SJCRH30 (cell line): Measurements from ENCODE around the gene GPR87. TPM values are rescaled to one million over a fixed set of nuclear protein-coding genes. Genes with fewer than 3 reads are reported as not detected.

Experiments used
- DNase-seq, 2 experiments: peaks; one replicate each; pipeline ENCODE4 v3.0.0-alpha.2; 2015 to 2020
- H3K27ac ChIP-seq: fragments of 250-450 bp; sonication (Bioruptor Pico); 2 replicates; pipeline ENCODE4 v1.5.1; 2020; ENCODE audit warnings: mild to moderate bottlenecking, moderate library complexity
- H3K27me3 ChIP-seq: fragments of 250-450 bp; sonication (Bioruptor Pico); 2 replicates; pipeline ENCODE4 v1.5.1; 2020; ENCODE audit warnings: mild to moderate bottlenecking, moderate library complexity
- H3K36me3 ChIP-seq: fragments of 250-450 bp; sonication (Bioruptor Pico); 2 replicates; pipeline ENCODE4 v1.5.1; 2020; ENCODE audit warnings: mild to moderate bottlenecking, moderate library complexity
- H3K4me1 ChIP-seq: fragments of 250-450 bp; sonication (Bioruptor Pico); 2 replicates; pipeline ENCODE4 v1.5.1; 2020; ENCODE audit warnings: mild to moderate bottlenecking, moderate library complexity
- H3K4me3 ChIP-seq: fragments of 250-450 bp; sonication (Bioruptor Pico); 2 replicates; pipeline ENCODE4 v1.5.1; 2020; ENCODE audit warnings: mild to moderate bottlenecking, moderate library complexity
- H3K9me3 ChIP-seq: fragments of 250-450 bp; sonication (Bioruptor Pico); replicated peaks from 2 replicates; pipeline ENCODE4 v1.5.1; 2020; ENCODE audit warnings: mild to moderate bottlenecking, moderate library complexity
- total RNA-seq: library from RNA; depleted of rRNA; stranded (reverse); fragments of >200 nt; shearing (Covaris generic); gene quantifications from 2 replicates; pipeline ENCODE4 v1.2.3, GENCODE V29; 2014; rRNA removed

The GPR87 gene
- not detected in 2 replicates for total RNA-seq

- Histone ChIP-seq H3K4me3 (no peak within 1 kb of the TSS), H3K36me3 (no peaks in the 10 kb centered on the region), H3K9me3 (no peaks in the 10 kb centered on the region), H3K27me3 (peaks cover 9% of the 10 kb centered on the region; the same call in 1 of the 2 replicates), H3K27ac (no peak within 1 kb of the TSS), H3K4me1 (no peaks in the 10 kb centered on the region)
- DNase-seq, result no peak
These were observed at the start of gene GPR87 for GRCh38 chr3:151316267-151316991. Gene GPR87, minus strand, starts transcription at chr3:151316820. Its CDS starts 16,720 bp downstream, at chr3:151300100.

GRCh38 chr3:151362751-151363174 lies 46.1 kb upstream of the GPR87 start:
- H3K9me3 ChIP-seq, result no peaks in the 10 kb centered on the region
- H3K36me3 ChIP-seq, result no peaks in the 10 kb centered on the region
- no peak for DNase-seq
- H3K27me3 ChIP-seq, result no peaks in the 10 kb centered on the region
- H3K4me3 ChIP-seq, result no peak overlapping the region
- H3K27ac ChIP-seq, result no peak overlapping the region
- no peaks in the 10 kb centered on the region for H3K4me1 ChIP-seq

GRCh38 chr3:151357463-151357850 lies 40.8 kb upstream of the GPR87 start:
- Histone ChIP-seq H3K9me3 (no peaks in the 10 kb centered on the region), H3K27me3 (no peaks in the 10 kb centered on the region), H3K27ac (no peak overlapping the region), H3K4me1 (no peaks in the 10 kb centered on the region), H3K4me3 (no peak overlapping the region), H3K36me3 (no peaks in the 10 kb centered on the region)
- no peak for DNase-seq

- no peak overlapping the region for H3K27ac ChIP-seq
- DNase-seq, result peak in 1 of 2 experiments; percentile 1
- H3K4me3 ChIP-seq, result no peak overlapping the region
- H3K9me3 ChIP-seq, result no peaks in the 10 kb centered on the region
- H3K36me3 ChIP-seq, result no peaks in the 10 kb centered on the region
- H3K4me1 ChIP-seq, result no peaks in the 10 kb centered on the region
- H3K27me3 ChIP-seq, result no peaks in the 10 kb centered on the region
These were observed 40.3 kb upstream of the GPR87 start for GRCh38 chr3:151356794-151357462.

GRCh38 chr3:151351648-151352047 lies 35.0 kb upstream of the GPR87 start:
- Histone ChIP-seq H3K9me3 (no peaks in the 10 kb centered on the region), H3K27me3 (no peaks in the 10 kb centered on the region), H3K27ac (no peak overlapping the region), H3K4me1 (no peaks in the 10 kb centered on the region), H3K36me3 (no peaks in the 10 kb centered on the region), H3K4me3 (no peak overlapping the region)
- no peak for DNase-seq

DNA sequence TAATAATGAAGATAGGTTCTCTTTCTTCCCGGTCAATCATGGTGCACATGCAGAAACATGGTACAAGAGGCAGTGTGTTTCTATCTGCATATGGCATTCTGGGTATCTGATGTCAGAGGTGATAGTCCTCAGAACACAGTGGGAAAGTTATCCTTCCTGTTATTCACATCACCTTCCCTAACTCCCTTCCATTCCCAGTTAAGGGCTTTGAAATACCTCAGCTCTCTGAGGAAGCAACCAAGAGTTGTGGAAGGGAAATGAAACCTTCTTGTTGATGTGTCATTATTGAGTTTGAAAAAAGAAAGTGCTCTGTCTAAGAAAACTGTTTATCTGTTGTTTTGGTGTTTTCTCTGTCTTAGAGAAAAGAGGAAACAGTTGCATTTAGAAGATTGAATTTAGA lies 34.6 kb upstream of the GPR87 start:
- no peaks in the 10 kb centered on the region for H3K4me1 ChIP-seq
- no peaks in the 10 kb centered on the region for H3K9me3 ChIP-seq
- no peak overlapping the region for H3K4me3 ChIP-seq
- no peaks in the 10 kb centered on the region for H3K36me3 ChIP-seq
- no peaks in the 10 kb centered on the region for H3K27me3 ChIP-seq
- DNase-seq, result no peak
- no peak overlapping the region for H3K27ac ChIP-seq

DNA sequence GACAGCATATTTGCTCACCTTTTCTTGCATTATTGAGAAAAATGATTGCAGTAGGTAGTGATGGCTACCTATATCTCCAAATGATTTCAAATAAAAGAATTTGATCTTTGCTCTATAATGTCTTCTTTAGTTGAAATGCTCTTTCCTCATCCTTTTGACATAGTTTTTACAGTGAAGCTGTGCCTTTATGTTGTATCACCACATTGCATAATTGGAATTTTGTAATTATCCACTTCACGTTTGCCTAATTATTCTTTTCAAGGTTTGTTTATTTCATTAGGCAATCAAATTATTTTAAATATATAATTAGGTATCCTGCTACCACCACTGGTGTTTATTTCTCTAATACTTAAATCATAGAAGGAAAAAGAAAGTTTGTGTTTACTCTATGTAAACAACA lies 34.0 kb upstream of the GPR87 start:
- DNase-seq, result no peak
- Histone ChIP-seq H3K27me3 (no peaks in the 10 kb centered on the region), H3K4me3 (no peak overlapping the region)

GRCh38 chr3:151347432-151347831 lies 30.8 kb upstream of the GPR87 start:
- H3K9me3 ChIP-seq, result no peaks in the 10 kb centered on the region
- no peak overlapping the region for H3K27ac ChIP-seq
- no peak overlapping the region for H3K4me3 ChIP-seq
- no peaks in the 10 kb centered on the region for H3K27me3 ChIP-seq
- no peaks in the 10 kb centered on the region for H3K4me1 ChIP-seq
- no peaks in the 10 kb centered on the region for H3K36me3 ChIP-seq
- DNase-seq, result no peak

More for the DNA sequence above, 34.0 kb upstream of the GPR87 start:
- Histone ChIP-seq H3K9me3 (no peaks in the 10 kb centered on the region), H3K4me1 (no peaks in the 10 kb centered on the region), H3K36me3 (no peaks in the 10 kb centered on the region), H3K27ac (no peak overlapping the region)

- H3K9me3 ChIP-seq, result no peaks in the 10 kb centered on the region
- no peak overlapping the region for H3K27ac ChIP-seq
- no peaks in the 10 kb centered on the region for H3K36me3 ChIP-seq
- no peak overlapping the region for H3K4me3 ChIP-seq
- no peak for DNase-seq
- no peaks in the 10 kb centered on the region for H3K27me3 ChIP-seq
- H3K4me1 ChIP-seq, result no peaks in the 10 kb centered on the region
These were observed 29.7 kb upstream of the GPR87 start for GRCh38 chr3:151346292-151346691.

DNA sequence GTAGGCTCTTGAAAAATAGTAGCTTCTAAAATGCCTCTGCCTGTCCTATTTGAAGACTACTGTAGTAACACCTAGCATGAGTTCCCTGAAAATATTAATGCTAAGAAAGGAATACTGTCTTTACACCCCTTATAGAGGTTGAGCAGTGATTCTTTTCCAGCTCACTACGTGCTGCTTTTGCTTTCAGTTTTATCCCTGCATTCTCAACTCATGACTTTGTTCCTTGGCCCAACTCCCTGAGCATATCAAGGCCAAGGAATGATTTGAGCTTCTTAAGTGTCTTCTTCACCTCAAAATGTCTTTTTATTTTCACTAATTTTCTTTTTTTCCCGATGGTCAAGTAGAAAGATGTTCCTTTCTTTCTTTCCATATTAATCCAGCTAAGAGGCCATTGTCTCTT lies 29.2 kb upstream of the GPR87 start:
- Histone ChIP-seq H3K9me3 (no peaks in the 10 kb centered on the region), H3K27me3 (no peaks in the 10 kb centered on the region), H3K27ac (no peak overlapping the region), H3K36me3 (no peaks in the 10 kb centered on the region), H3K4me3 (no peak overlapping the region), H3K4me1 (no peaks in the 10 kb centered on the region)
- DNase-seq, result no peak

DNA sequence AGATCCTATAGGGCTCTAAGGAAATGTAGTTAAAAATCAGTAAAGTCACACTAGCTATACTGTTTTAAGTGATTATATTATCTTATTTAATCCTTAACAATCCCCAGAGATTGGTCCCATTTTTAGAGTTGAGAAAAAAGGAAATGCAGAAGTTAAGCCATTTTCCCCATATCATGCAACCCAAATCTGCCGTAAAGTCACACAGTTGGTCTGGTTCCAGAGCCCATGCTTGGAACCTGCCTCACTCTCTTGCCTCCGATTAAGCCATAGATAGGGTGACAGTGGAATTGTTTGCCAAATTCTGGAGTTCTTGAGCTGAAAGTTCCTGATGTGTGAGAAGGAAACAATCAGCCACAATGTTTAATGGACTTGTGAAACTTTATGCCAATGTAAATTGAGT lies 15.1 kb upstream of the GPR87 start:
- DNase-seq, result no peak
- H3K9me3 ChIP-seq, result no peaks in the 10 kb centered on the region
- H3K27me3 ChIP-seq, result no peaks in the 10 kb centered on the region; the same call in 1 of the 2 replicates
- no peak overlapping the region for H3K27ac ChIP-seq
- H3K4me3 ChIP-seq, result no peak overlapping the region
- H3K36me3 ChIP-seq, result no peaks in the 10 kb centered on the region
- H3K4me1 ChIP-seq, result no peaks in the 10 kb centered on the region

GRCh38 chr3:151330899-151331298 lies 14.3 kb upstream of the GPR87 start:
- no peak overlapping the region for H3K27ac ChIP-seq
- H3K4me1 ChIP-seq, result no peaks in the 10 kb centered on the region
- no peaks in the 10 kb centered on the region for H3K9me3 ChIP-seq
- no peak overlapping the region for H3K4me3 ChIP-seq
- DNase-seq, result no peak
- H3K27me3 ChIP-seq, result no peaks in the 10 kb centered on the region; the same call in 1 of the 2 replicates
- no peaks in the 10 kb centered on the region for H3K36me3 ChIP-seq

DNA sequence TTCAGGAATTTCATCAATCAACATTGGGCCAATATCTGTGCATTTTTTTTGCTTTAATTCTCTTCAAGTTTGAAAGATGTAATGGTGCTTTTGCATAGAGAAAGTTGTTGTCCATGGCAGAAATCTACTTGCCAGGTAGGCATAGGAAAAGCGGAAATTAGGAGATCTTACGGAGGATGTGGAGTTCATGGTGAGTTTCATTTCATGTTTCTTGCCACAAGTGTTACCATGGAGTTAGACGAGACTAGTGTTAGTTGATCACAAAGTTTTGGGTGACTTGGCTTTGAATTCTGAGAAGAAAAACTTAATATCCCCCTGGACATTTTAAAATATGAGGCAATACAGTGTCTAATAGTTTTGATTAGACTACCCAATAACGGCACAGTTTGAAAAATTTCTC lies 13.8 kb upstream of the GPR87 start:
- DNase-seq, result no peak
- no peaks in the 10 kb centered on the region for H3K36me3 ChIP-seq
- H3K27me3 ChIP-seq, result no peaks in the 10 kb centered on the region; the same call in 1 of the 2 replicates
- no peak overlapping the region for H3K4me3 ChIP-seq
- no peaks in the 10 kb centered on the region for H3K4me1 ChIP-seq
- no peaks in the 10 kb centered on the region for H3K9me3 ChIP-seq
- no peak overlapping the region for H3K27ac ChIP-seq

- Histone ChIP-seq H3K27me3 (no peaks in the 10 kb centered on the region), H3K4me3 (no peak within 1 kb of the TSS), H3K36me3 (no peaks in the 10 kb centered on the region), H3K27ac (no peak within 1 kb of the TSS), H3K4me1 (no peaks in the 10 kb centered on the region), H3K9me3 (no peaks in the 10 kb centered on the region)
- DNase-seq, result no peak
These were observed 12.7 kb upstream of the GPR87 start, which contains the start of gene P2RY13 for GRCh38 chr3:151329363-151329762. Gene P2RY13, minus strand, starts transcription at chr3:151329549. Its CDS starts 21 bp downstream, at chr3:151329528.

DNA sequence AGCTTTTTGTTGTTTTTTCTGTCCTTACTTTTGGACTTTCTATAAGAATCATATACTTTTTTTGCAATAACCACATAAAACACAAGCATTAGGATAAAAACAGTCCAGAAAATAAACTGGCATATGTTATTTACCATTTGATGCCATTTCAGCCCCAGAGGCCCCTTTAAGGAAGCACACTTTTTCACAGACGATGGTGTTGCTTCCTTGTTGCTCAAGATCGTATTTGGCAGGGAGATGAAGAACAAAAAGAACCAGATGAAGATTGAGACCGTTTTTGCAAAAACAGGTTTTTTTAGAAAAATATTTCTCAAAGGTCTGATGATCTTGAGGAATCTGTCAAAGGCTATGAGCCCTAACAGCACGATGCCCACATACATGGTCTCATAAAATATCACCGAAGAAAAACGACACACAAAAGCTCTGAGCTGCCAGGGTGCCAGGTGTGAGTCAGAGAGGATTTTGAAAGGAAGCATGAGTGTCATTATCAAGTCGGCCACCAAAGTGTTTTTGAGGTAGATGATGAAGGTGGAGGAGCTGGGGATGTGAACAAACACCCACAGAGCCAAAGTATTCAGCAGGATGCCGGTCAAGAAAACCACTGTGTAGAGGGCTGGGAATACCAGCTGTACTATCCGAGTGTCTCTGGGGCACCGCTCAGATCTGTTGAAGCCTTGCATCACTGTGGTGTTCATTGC lies 11.8 kb upstream of the GPR87 start:
- no peaks in the 10 kb centered on the region for H3K9me3 ChIP-seq
- no peaks in the 10 kb centered on the region for H3K27me3 ChIP-seq
- H3K4me1 ChIP-seq, result no peaks in the 10 kb centered on the region
- DNase-seq, result no peak
- no peak overlapping the region for H3K27ac ChIP-seq
- H3K36me3 ChIP-seq, result no peaks in the 10 kb centered on the region
- no peak overlapping the region for H3K4me3 ChIP-seq
